22Rv1 (cell line): ENCODE data around the gene FOXP1.

Experiments
- H3K27ac ChIP-seq: fragments of 450-650 bp; 2 replicates; pipeline ENCODE4 v1.5.1; 2017
- CTCF ChIP-seq: fragments of 450-650 bp; IDR thresholded peaks from 2 replicates; pipeline ENCODE4 v1.5.1; 2017; ENCODE audit warnings: mild to moderate bottlenecking
- ZFX ChIP-seq: fragments of 450-650 bp; IDR thresholded peaks from 2 replicates; pipeline ENCODE4 v1.6.1; 2017; ENCODE audit warnings: antibody characterized with exemption, borderline replicate concordance

FOXP1 gene

DNA sequence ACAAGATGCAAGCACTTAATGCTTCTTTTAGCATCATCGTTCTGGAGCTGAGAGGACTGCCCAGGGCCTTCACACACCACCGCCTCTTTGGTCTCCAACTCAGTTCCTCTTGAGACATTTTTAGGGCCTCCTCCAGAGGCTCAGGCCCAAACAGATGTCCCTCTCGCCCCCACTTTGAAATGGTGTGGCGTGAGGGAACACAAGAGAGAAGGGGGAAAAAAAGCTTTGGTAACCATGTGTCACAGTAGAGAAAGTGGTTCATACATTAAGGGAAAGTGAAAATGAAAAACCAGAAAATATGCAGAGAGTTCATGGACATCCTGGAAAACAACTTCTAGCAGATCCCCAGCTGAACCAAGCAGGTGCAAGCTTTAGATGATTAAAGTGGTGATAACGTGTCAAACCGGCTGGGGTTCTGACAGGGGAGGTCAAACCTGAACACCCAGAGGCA, 33.1 kb upstream of the FOXP1 start:
- TF ChIP-seq CTCF, result no peak
- TF ChIP-seq ZFX, result no peak
- no peak overlapping the region for H3K27ac ChIP-seq

- TF ChIP-seq CTCF (no peak), ZFX (no peak)
- no peak overlapping the region for H3K27ac ChIP-seq
These were observed 31.3 kb upstream of the FOXP1 start for GRCh38 chr3:71614869-71615268.

- H3K27ac ChIP-seq, result no peak overlapping the region
- no peak for TF ChIP-seq ZFX
- no peak for TF ChIP-seq CTCF
These were observed 30.9 kb upstream of the FOXP1 start for GRCh38 chr3:71614426-71614825.

DNA sequence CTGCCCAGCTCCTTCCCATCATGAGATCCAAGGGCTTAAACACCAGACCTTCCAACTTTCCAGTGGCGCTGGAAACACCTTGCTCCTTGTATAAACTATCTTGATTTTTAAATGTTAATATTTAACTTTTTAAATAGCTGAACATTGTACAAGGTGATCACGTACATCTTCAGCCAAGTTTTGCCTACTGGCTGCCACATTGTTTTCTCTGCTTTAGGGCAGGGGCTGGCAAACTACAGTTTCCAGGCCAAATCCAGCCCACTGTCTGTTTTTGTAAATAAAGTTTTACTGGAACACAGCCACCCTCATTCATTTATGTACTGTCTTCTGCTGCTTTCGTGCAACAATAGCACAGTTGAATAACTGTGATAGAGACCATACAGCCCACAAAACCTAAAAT, 27.6 kb upstream of the FOXP1 start:
- no peak overlapping the region for H3K27ac ChIP-seq
- TF ChIP-seq CTCF (no peak), ZFX (no peak)

- H3K27ac ChIP-seq, result no peak overlapping the region
- no peak for TF ChIP-seq ZFX
- no peak for TF ChIP-seq CTCF
These were observed 23.8 kb upstream of the FOXP1 start for GRCh38 chr3:71607364-71607763.

- TF ChIP-seq ZFX, result no peak
- TF ChIP-seq CTCF, result no peak
These were observed 23.1 kb upstream of the FOXP1 start for GRCh38 chr3:71606582-71606981.

DNA sequence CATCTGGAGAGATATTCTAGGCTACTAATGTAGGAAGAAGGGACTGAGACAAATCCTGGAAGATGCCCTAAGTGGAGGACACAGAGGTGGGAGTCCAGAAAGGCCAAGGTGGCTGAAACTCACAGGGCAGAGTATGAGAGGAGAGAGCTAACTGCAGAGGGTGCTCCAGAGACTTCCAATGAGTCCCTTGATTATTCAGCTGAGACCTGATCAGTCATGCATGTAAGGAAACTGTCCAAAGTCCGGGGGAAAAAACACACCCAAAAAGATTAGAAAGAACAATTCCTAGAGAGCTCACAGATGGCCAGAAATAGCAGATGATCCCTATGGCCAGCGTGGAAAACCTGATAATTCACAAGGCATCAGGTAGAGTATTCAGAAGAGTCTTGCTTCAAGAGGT, 18.7 kb upstream of the FOXP1 start:
- TF ChIP-seq ZFX, result no peak
- TF ChIP-seq CTCF, result no peak
- no peak overlapping the region for H3K27ac ChIP-seq

More at GRCh38 chr3:71606582-71606981, 23.1 kb upstream of the FOXP1 start:
- no peak overlapping the region for H3K27ac ChIP-seq
